OCI-LY3 (cell line): ENCODE results near the gene MAPK9.

Experiments
- H2AFZ ChIP-seq: fragments of 200-600, 300-600 bp; shearing (Covaris generic); 2 replicates; pipeline ENCODE4 v1.6.0; 2014; ENCODE audit warnings: antibody characterized with exemption, low read depth, low read length
- H3K27ac ChIP-seq: fragments of 200-600, 300-600 bp; sonication (generic); 2 replicates; pipeline ENCODE4 v1.5.1; 2014; ENCODE audit warnings: mild to moderate bottlenecking, low read length, moderate library complexity, mixed read lengths
- H3K27me3 ChIP-seq: fragments of 200-600, 300-600 bp; sonication (generic); 2 replicates; pipeline ENCODE4 v1.6.1; 2014; ENCODE audit warnings: low read depth, low read length, mixed read lengths
- H3K36me3 ChIP-seq: fragments of 200-600, 300-600 bp; sonication (generic); replicated peaks from 2 replicates; pipeline ENCODE3; 2014; ENCODE audit warnings: low read depth, low read length, mixed read lengths
- H3K4me1 ChIP-seq: fragments of 300-600, 200-600 bp; sonication (generic); 2 replicates; pipeline ENCODE4 v1.6.1; 2014; ENCODE audit warnings: low read length, mixed read lengths
- H3K4me2 ChIP-seq: fragments of 200-600, 300-600 bp; sonication (generic); 2 replicates; pipeline ENCODE4 v1.6.1; 2014; ENCODE audit warnings: low read length, mixed read lengths
- H3K4me3 ChIP-seq: fragments of 300-600, 200-600 bp; sonication (generic); 2 replicates; pipeline ENCODE4 v1.5.1; 2014; ENCODE audit warnings: antibody characterized with exemption, mild to moderate bottlenecking, low read length, moderate library complexity
- H3K79me2 ChIP-seq: fragments of 300-600, 200-600 bp; shearing (Covaris generic); 2 replicates; pipeline ENCODE4 v1.6.1; 2014; ENCODE audit warnings: mild to moderate bottlenecking, low read length, mixed read lengths
- H3K9ac ChIP-seq: fragments of 300-600, 200-600 bp; shearing (Covaris generic); 2 replicates; pipeline ENCODE4 v1.6.0; 2014; ENCODE audit warnings: mild to moderate bottlenecking, low read length, moderate library complexity
- H3K9me3 ChIP-seq: fragments of 200-600, 300-600 bp; shearing (Covaris generic); 2 replicates; pipeline ENCODE4 v1.6.1; 2014; ENCODE audit warnings: low read length, mixed read lengths; ENCODE audit not compliant: insufficient read depth
- H4K20me1 ChIP-seq: fragments of 200-600, 300-600 bp; sonication (generic); 2 replicates; pipeline ENCODE4 v1.6.1; 2016; ENCODE audit warnings: low read length, mixed read lengths; ENCODE audit not compliant: insufficient read depth
- EZH2phosphoT487 ChIP-seq: fragments of 200-600 bp; shearing (Covaris generic); IDR thresholded peaks from 2 replicates; pipeline ENCODE4 v1.6.1; 2018; ENCODE audit warnings: antibody characterized with exemption, mixed run types, low read depth
- TF ChIP-seq, protein P1 (sequence below): fragments of 200-600, 300-600 bp; sonication (generic); IDR thresholded peaks from 2 replicates; pipeline ENCODE4 v1.5.1; 2014; ENCODE audit warnings: antibody characterized with exemption, low read length, low read depth

The MAPK9 gene

DNA sequence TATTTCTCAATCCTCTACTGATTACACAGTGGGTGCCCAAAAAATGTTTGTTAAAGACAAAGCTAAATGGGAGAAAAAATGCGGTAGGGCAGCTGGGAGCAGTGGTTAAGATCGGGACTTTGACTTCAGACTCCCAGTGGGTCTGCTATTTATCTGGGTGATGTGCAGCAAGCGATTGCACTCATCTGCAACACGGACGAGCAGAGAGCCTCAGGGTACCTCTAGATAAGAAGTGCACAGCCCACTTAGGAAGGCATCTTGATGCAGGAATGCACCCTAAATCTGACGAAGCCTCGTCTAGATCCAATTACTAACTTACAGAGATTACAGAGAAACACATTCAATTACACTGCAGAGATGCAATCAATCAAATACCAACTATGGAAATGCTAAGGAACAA, 4.0 kb downstream of the MAPK9 start:
- H3K79me2 ChIP-seq = peaks cover 73% of the 10 kb centered on the region
- H3K4me3 ChIP-seq = no peak overlapping the region
- TF ChIP-seq EZH2phosphoT487 = no peak
- TF ChIP-seq, protein P1, sequence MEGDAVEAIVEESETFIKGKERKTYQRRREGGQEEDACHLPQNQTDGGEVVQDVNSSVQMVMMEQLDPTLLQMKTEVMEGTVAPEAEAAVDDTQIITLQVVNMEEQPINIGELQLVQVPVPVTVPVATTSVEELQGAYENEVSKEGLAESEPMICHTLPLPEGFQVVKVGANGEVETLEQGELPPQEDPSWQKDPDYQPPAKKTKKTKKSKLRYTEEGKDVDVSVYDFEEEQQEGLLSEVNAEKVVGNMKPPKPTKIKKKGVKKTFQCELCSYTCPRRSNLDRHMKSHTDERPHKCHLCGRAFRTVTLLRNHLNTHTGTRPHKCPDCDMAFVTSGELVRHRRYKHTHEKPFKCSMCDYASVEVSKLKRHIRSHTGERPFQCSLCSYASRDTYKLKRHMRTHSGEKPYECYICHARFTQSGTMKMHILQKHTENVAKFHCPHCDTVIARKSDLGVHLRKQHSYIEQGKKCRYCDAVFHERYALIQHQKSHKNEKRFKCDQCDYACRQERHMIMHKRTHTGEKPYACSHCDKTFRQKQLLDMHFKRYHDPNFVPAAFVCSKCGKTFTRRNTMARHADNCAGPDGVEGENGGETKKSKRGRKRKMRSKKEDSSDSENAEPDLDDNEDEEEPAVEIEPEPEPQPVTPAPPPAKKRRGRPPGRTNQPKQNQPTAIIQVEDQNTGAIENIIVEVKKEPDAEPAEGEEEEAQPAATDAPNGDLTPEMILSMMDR = no peak
- no peak overlapping the region for H3K27ac ChIP-seq
- H4K20me1 ChIP-seq = peaks cover 12% of the 10 kb centered on the region
- no peaks in the 10 kb centered on the region for H3K9me3 ChIP-seq
- no peak overlapping the region for H3K4me2 ChIP-seq
- no peak overlapping the region for H2AFZ ChIP-seq
- H3K4me1 ChIP-seq = peaks cover 9% of the 10 kb centered on the region
- peaks cover 44% of the 10 kb centered on the region for H3K36me3 ChIP-seq
- no peak overlapping the region for H3K9ac ChIP-seq
- no peaks in the 10 kb centered on the region for H3K27me3 ChIP-seq

DNA sequence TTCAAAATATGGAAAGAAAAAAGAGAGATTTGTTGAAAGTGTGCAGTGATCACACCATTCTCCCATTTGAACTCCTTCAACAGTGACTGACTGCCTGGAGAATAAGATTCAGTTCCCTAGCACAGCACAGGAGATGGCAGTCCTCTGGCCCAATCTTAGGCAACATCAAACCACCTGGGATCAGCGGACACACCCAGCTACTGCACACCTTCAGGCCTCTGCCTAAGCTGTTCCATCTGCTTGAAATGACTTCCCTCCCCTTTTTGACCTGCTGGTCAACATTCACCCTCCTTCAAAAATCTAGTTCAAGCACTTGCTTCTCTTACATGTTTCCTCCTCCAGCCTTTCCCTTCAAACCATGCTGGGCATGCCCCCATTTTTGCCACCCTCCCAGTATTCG, 4.5 kb downstream of the MAPK9 start:
- H3K27me3 ChIP-seq = no peaks in the 10 kb centered on the region
- no peak overlapping the region for H3K4me2 ChIP-seq
- TF ChIP-seq, protein P1 = no peak
- no peak for TF ChIP-seq EZH2phosphoT487
- H4K20me1 ChIP-seq = peaks cover 12% of the 10 kb centered on the region
- H2AFZ ChIP-seq = no peak overlapping the region
- no peak overlapping the region for H3K9ac ChIP-seq
- H3K79me2 ChIP-seq = peaks cover 72% of the 10 kb centered on the region
- H3K27ac ChIP-seq = no peak overlapping the region
- H3K36me3 ChIP-seq = peaks cover 49% of the 10 kb centered on the region
- H3K4me1 ChIP-seq = peaks cover 9% of the 10 kb centered on the region
- no peak overlapping the region for H3K4me3 ChIP-seq
- H3K9me3 ChIP-seq = no peaks in the 10 kb centered on the region

DNA sequence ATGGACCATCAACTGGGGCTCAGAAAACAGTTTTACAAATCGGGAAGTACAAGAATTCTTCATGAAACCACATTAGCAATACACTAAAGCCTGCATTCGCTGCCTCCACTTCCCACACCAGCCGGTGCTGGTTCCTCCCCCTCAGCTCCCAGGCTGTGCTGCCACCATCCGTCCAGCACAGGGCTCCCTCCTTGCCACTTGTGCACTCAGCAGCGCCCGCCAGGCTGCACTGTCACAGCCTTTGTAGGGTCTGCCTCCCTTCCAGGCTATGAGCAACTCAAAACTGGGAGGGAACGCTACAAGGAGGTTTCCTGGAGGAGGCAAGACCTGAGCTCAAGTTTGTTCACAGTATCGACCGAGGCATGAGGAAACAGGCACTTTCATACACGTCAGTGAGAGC, 7.7 kb downstream of the MAPK9 start:
- no peak for TF ChIP-seq EZH2phosphoT487
- TF ChIP-seq, protein P1 = no peak
- Histone ChIP-seq H3K4me1 (no peaks in the 10 kb centered on the region), H2AFZ (no peak overlapping the region), H3K9me3 (0 out of 2 replicates have a peak, but pooled peaks cover 7% of the 10 kb centered on the region), H3K4me2 (no peak overlapping the region), H3K27ac (no peak overlapping the region), H3K36me3 (peaks cover 81% of the 10 kb centered on the region), H3K9ac (no peak overlapping the region), H3K4me3 (no peak overlapping the region), H3K27me3 (no peaks in the 10 kb centered on the region), H4K20me1 (no peaks in the 10 kb centered on the region), H3K79me2 (peaks cover 58% of the 10 kb centered on the region)

GRCh38 chr5:180283026-180283615, 8.8 kb downstream of the MAPK9 start:
- H3K36me3 ChIP-seq = peaks cover 83% of the 10 kb centered on the region
- H3K9me3 ChIP-seq = 0 out of 2 replicates have a peak, but pooled peaks cover 7% of the 10 kb centered on the region
- H3K79me2 ChIP-seq = peaks cover 47% of the 10 kb centered on the region
- no peak overlapping the region for H3K9ac ChIP-seq
- H3K27me3 ChIP-seq = no peaks in the 10 kb centered on the region
- H2AFZ ChIP-seq = no peak overlapping the region
- no peak overlapping the region for H3K27ac ChIP-seq
- H3K4me2 ChIP-seq = no peak overlapping the region
- H3K4me1 ChIP-seq = no peaks in the 10 kb centered on the region
- no peaks in the 10 kb centered on the region for H4K20me1 ChIP-seq
- no peak overlapping the region for H3K4me3 ChIP-seq
- no peak for TF ChIP-seq EZH2phosphoT487
- TF ChIP-seq, protein P1 = no peak
